OCI-LY1 (cell line): Measurements from ENCODE around the gene NTSR1.

Experiments used
- H2AFZ ChIP-seq: fragments of 200-600 bp; sonication (generic), shearing (Covaris generic); 2 replicates; pipeline ENCODE4 v1.6.0; 2014; ENCODE audit warnings: antibody characterized with exemption, mild to moderate bottlenecking, low read length
- H3F3A ChIP-seq: fragments of 200-600 bp; sonication (generic), shearing (Covaris generic); 2 replicates; pipeline ENCODE4 v1.6.0; 2014; ENCODE audit warnings: mild to moderate bottlenecking, antibody characterized with exemption, low read length, moderate library complexity; ENCODE audit not compliant: insufficient read depth
- H3K27ac ChIP-seq: fragments of 200-600 bp; sonication (generic); 2 replicates; pipeline ENCODE4 v1.5.1; 2014; ENCODE audit warnings: low read length, mixed run types, mild to moderate bottlenecking, low read depth; ENCODE audit not compliant: poor library complexity, severe bottlenecking
- H3K27me3 ChIP-seq: fragments of 200-600 bp; sonication (generic); 2 replicates; pipeline ENCODE4 v1.6.0; 2014; ENCODE audit warnings: antibody characterized with exemption, mild to moderate bottlenecking, low read length, moderate library complexity; ENCODE audit not compliant: insufficient read depth
- H3K36me3 ChIP-seq: fragments of 200-600 bp; sonication (generic); 2 replicates; pipeline ENCODE4 v1.6.1; 2014; ENCODE audit warnings: mild to moderate bottlenecking, antibody characterized with exemption, low read length, moderate library complexity, mixed read lengths; ENCODE audit not compliant: insufficient read depth
- H3K4me1 ChIP-seq: fragments of 200-600 bp; sonication (generic); 2 replicates; pipeline ENCODE4 v1.5.1; 2014; ENCODE audit warnings: mild to moderate bottlenecking, low read length, moderate library complexity; ENCODE audit not compliant: insufficient read depth, severe bottlenecking
- H3K4me2 ChIP-seq: fragments of 200-600 bp; sonication (generic), shearing (Covaris generic); 2 replicates; pipeline ENCODE4 v1.6.1; 2014; ENCODE audit warnings: low read length
- H3K4me3 ChIP-seq: fragments of 200-600 bp; sonication (generic); 2 replicates; pipeline ENCODE4 v1.5.1; 2014; ENCODE audit warnings: low read length, low read depth, mild to moderate bottlenecking, mixed read lengths; ENCODE audit not compliant: poor library complexity, severe bottlenecking
- H3K79me2 ChIP-seq: fragments of 200-600 bp; shearing (Covaris generic); 2 replicates; pipeline ENCODE4 v1.6.1; 2016; ENCODE audit warnings: mixed run types, low read length, mixed read lengths; ENCODE audit not compliant: insufficient read depth
- H3K9ac ChIP-seq: fragments of 200-600 bp; sonication (generic), shearing (Covaris generic); 2 replicates; pipeline ENCODE4 v1.6.1; 2014; ENCODE audit warnings: mild to moderate bottlenecking, low read length, mixed read lengths
- H3K9me2 ChIP-seq: fragments of 200-600 bp; sonication (generic), shearing (Covaris generic); 2 replicates; pipeline ENCODE4 v1.6.1; 2014; ENCODE audit warnings: low read depth, mild to moderate bottlenecking, low read length, mixed read lengths
- H3K9me3 ChIP-seq: fragments of 200-600 bp; shearing (Covaris generic); 2 replicates; pipeline ENCODE4 v1.6.1; 2014; ENCODE audit warnings: low read length, mixed read lengths
- H4K20me1 ChIP-seq: fragments of 200-600 bp; sonication (generic), shearing (Covaris generic); 2 replicates; pipeline ENCODE4 v1.6.0; 2016; ENCODE audit warnings: mild to moderate bottlenecking, low read length; ENCODE audit not compliant: insufficient read depth
- CTCF ChIP-seq: fragments of 200-600 bp; sonication (generic), shearing (Covaris generic); IDR thresholded peaks from 2 replicates; pipeline ENCODE4 v1.5.1; 2017; ENCODE audit warnings: mild to moderate bottlenecking, antibody characterized with exemption, low read length, moderate library complexity, mixed read lengths
- EZH2 ChIP-seq: fragments of 200-600 bp; sonication (generic), shearing (Covaris generic); IDR thresholded peaks from 2 replicates; pipeline ENCODE4 v1.8.0; 2017; ENCODE audit warnings: borderline replicate concordance, mixed run types, mild to moderate bottlenecking, antibody characterized with exemption, low read length, moderate library complexity, mixed read lengths

Gene NTSR1

GRCh38 chr20:62735331-62735821 is 26.7 kb downstream of the NTSR1 start:
- Histone ChIP-seq H3K4me3 (no peak overlapping the region), H4K20me1 (no peaks in the 10 kb centered on the region), H3K9ac (no peak overlapping the region), H3K4me2 (no peak overlapping the region), H3K79me2 (no peaks in the 10 kb centered on the region), H3K27ac (no peak overlapping the region), H3K27me3 (peaks cover 13% of the 10 kb centered on the region), H3K9me3 (no peaks in the 10 kb centered on the region), H2AFZ (no peak overlapping the region), H3K36me3 (no peaks in the 10 kb centered on the region), H3F3A (no peaks in the 10 kb centered on the region), H3K9me2 (no peaks in the 10 kb centered on the region), H3K4me1 (no peaks in the 10 kb centered on the region)
- TF ChIP-seq EZH2 (no peak), CTCF (no peak)

- H3K79me2 ChIP-seq = no peaks in the 10 kb centered on the region
- TF ChIP-seq CTCF = no peak
- no peak for TF ChIP-seq EZH2
- H3K4me3 ChIP-seq = no peak overlapping the region
- H3K9me2 ChIP-seq = no peaks in the 10 kb centered on the region
- no peaks in the 10 kb centered on the region for H3K9me3 ChIP-seq
- H3K27me3 ChIP-seq = peaks cover 14% of the 10 kb centered on the region
- no peaks in the 10 kb centered on the region for H3K36me3 ChIP-seq
- no peaks in the 10 kb centered on the region for H3K4me1 ChIP-seq
- no peaks in the 10 kb centered on the region for H4K20me1 ChIP-seq
- no peak overlapping the region for H2AFZ ChIP-seq
- no peak overlapping the region for H3K4me2 ChIP-seq
- H3K9ac ChIP-seq = no peak overlapping the region
- H3F3A ChIP-seq = no peaks in the 10 kb centered on the region
- H3K27ac ChIP-seq = no peak overlapping the region
These were observed 27.4 kb downstream of the NTSR1 start for GRCh38 chr20:62736026-62736406.

- Histone ChIP-seq H3K27me3 (peaks cover 18% of the 10 kb centered on the region), H3K9me2 (no peaks in the 10 kb centered on the region), H3F3A (no peaks in the 10 kb centered on the region), H3K79me2 (no peaks in the 10 kb centered on the region), H3K4me1 (no peaks in the 10 kb centered on the region), H3K4me2 (no peak overlapping the region), H3K9me3 (no peaks in the 10 kb centered on the region), H3K27ac (no peak overlapping the region), H3K36me3 (no peaks in the 10 kb centered on the region), H4K20me1 (no peaks in the 10 kb centered on the region), H2AFZ (no peak overlapping the region), H3K9ac (no peak overlapping the region), H3K4me3 (no peak overlapping the region)
- no peak for TF ChIP-seq CTCF
- no peak for TF ChIP-seq EZH2
These were observed 27.9 kb downstream of the NTSR1 start for GRCh38 chr20:62736407-62737071.
